Immature natural killer cell (primary cell): Measurements from ENCODE around the gene ZC3HAV1L. TPM values are rescaled to one million over a fixed set of nuclear protein-coding genes. Genes with fewer than 3 reads are reported as not detected.
"Not testable (repeated sequence)": the region's sequence is repeated elsewhere in the genome, so short reads cannot be mapped to it uniquely, and the experiment has no call there.

ENCODE experiments used
- DNase-seq, 3 donors: peaks; one replicate each; pipeline ENCODE4 v3.0.0; 2022; ENCODE audit warnings: mixed read lengths in 1 of 3
- H3K27ac Mint-ChIP-seq, 6 donors: one replicate each; pipeline ENCODE4 v1.8.0; 2020; ENCODE audit warnings: mixed read lengths in 6 of 6, mild to moderate bottlenecking in 5 of 6, inconsistent platforms in 4 of 6, moderate library complexity in 3 of 6
- H3K27me3 Mint-ChIP-seq, 3 donors: one replicate each; pipeline ENCODE4 v1.8.0; 2020 to 2021; ENCODE audit warnings: low read depth in 3 of 3, mild to moderate bottlenecking in 3 of 3, mixed read lengths in 3 of 3, moderate library complexity in 3 of 3, inconsistent platforms in 1 of 3
- H3K36me3 Mint-ChIP-seq, 3 donors: one replicate each; pipeline ENCODE4 v1.8.0; 2020; ENCODE audit warnings: mixed read lengths in 3 of 3, inconsistent platforms in 2 of 3, mild to moderate bottlenecking in 2 of 3
- H3K4me1 Mint-ChIP-seq, 2 donors: one replicate each; pipeline ENCODE4 v1.8.0; 2020; ENCODE audit warnings: inconsistent platforms in 2 of 2, mild to moderate bottlenecking in 2 of 2, mixed read lengths in 2 of 2, moderate library complexity in 1 of 2
- H3K4me3 Mint-ChIP-seq, 5 donors: one replicate each; pipeline ENCODE4 v1.8.0; 2020; ENCODE audit warnings: mild to moderate bottlenecking in 5 of 5, mixed read lengths in 5 of 5, inconsistent platforms in 3 of 5, moderate library complexity in 3 of 5
- H3K9me3 Mint-ChIP-seq, 6 donors: one replicate each; pipeline ENCODE4 v1.8.0; 2020; ENCODE audit warnings: mild to moderate bottlenecking in 6 of 6, mixed read lengths in 6 of 6, inconsistent platforms in 4 of 6, moderate library complexity in 3 of 6
- polyA plus RNA-seq, 3 donors: library from polyadenylated mRNA; unstranded; fragments of 300-500 nt; fragmentation: Illumina TruSeq; gene quantifications; one replicate each; pipeline ENCODE4 v1.2.3, GENCODE V29; 2021

The ZC3HAV1L gene
- polyA plus RNA-seq, 3 donors from 2014 or later, result 0.21 to 0.40 TPM; not detected in 1

- peaks cover 2 to 5% (median 4%) of the 10 kb centered on the region in 3 donors for H3K27me3 Mint-ChIP-seq
- no peak overlapping the region for H3K4me3 Mint-ChIP-seq
- no peak overlapping the region for H3K27ac Mint-ChIP-seq
- no peaks in the 10 kb centered on the region for H3K36me3 Mint-ChIP-seq
- H3K4me1 Mint-ChIP-seq, result peaks cover 1 to 3% of the 10 kb centered on the region in 2 donors
- no peaks in the 10 kb centered on the region for H3K9me3 Mint-ChIP-seq
- no peak for DNase-seq
Measured at GRCh38 chr7:139029353-139029752, 6.5 kb downstream of the ZC3HAV1L start.

DNA sequence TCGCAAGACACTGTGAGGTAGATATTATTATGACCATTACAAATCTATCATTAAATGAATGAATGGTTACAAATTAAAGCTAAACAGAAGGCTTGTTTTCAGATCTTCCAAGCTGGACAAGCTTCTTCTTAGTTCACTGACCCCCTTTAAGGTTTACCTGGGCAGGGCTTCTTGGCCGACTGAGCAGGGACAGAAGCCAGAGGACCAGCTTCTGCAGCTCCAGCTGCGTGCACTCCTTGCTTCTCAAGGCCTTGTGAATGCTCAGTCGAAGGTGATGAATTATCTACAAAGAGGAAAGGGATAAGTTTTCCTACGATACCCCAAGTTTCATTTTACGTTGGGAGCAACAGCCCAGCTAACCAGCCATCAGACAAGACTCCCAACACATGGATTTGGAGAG is 9.3 kb downstream of the ZC3HAV1L start:
- H3K27ac Mint-ChIP-seq, result no peak overlapping the region
- H3K27me3 Mint-ChIP-seq, result no peaks in the 10 kb centered on the region
- H3K36me3 Mint-ChIP-seq, result no peaks in the 10 kb centered on the region
- H3K4me1 Mint-ChIP-seq, result no peaks in the 10 kb centered on the region
- H3K9me3 Mint-ChIP-seq, result no peaks in the 10 kb centered on the region
- DNase-seq, result no peak
- no peak overlapping the region for H3K4me3 Mint-ChIP-seq

GRCh38 chr7:139025861-139026260 is 10.0 kb downstream of the ZC3HAV1L start:
- not testable (repeated sequence) for H3K9me3 Mint-ChIP-seq, H3K4me3 Mint-ChIP-seq, H3K4me1 Mint-ChIP-seq, H3K27me3 Mint-ChIP-seq, DNase-seq, H3K36me3 Mint-ChIP-seq, H3K27ac Mint-ChIP-seq

DNA sequence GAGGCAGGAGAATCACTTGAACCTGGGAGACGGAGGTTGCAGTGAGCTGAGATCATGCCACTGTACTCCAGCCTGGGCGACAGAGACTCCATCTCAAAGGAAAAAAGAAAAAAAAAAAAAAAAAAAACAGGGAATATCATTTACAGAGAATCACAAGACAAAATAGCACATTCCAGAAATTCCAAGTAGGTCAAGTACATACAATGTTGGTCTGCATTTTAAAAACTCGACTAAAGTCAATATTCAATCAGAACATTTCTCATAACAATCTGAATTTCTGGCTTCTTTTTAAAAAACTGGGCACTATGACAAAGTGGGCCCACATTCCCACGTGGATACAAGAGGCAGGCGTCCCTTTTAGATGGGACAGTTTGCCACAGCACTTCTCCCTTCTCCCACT is 12.8 kb downstream of the ZC3HAV1L start:
- Mint-ChIP-seq H3K27me3 (peaks cover 0 to 3% (median 0%) of the 10 kb centered on the region in 3 donors), H3K36me3 (no peaks in the 10 kb centered on the region), H3K4me1 (no peaks in the 10 kb centered on the region), H3K4me3 (no peak overlapping the region), H3K27ac (no peak overlapping the region), H3K9me3 (no peaks in the 10 kb centered on the region)
- no peak for DNase-seq

DNA sequence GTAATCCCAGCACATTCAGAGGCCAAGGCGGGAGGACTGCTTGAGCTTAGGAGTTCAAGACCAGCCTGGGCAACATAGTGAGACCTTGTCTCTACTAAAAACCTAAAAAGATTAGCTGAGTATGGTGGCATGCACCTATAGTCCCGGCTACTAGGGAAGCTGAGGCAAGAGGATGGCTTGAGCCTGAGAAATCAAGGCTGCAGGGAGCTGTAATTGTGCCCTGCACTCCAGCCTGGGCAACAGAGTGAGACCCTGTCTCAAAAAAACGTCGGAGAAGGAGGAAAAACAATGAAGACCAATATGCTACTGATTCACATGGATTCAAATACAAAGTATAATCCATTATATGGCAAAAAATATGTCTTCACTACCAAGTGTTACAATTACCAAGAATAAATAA is 13.6 kb downstream of the ZC3HAV1L start:
- peaks cover 0 to 2% of the 10 kb centered on the region in 2 donors for H3K4me1 Mint-ChIP-seq
- H3K27ac Mint-ChIP-seq, result no peak overlapping the region
- no peaks in the 10 kb centered on the region for H3K36me3 Mint-ChIP-seq
- H3K4me3 Mint-ChIP-seq, result no peak overlapping the region
- no peak for DNase-seq
- peaks cover 0 to 3% (median 0%) of the 10 kb centered on the region in 3 donors for H3K27me3 Mint-ChIP-seq
- no peaks in the 10 kb centered on the region for H3K9me3 Mint-ChIP-seq

DNA sequence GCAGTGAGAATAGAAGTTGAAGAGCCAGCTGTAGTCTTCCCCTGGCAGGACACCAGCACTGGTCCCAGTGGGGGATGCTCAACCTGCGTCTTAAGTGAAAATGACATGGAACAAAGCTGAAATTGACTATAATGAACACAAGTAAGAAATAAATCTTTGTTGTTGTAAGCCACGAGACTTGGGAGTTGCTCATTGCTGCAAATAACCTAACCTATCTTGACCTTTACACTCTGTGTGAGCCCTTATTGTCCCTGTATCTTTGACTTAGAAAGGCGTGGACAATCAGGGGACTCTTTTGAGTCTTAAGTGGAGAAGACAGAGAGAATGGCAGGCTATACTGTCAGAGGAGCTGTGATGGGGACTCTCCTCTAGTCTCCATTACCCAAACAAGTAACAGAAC is 16.9 kb downstream of the ZC3HAV1L start:
- Mint-ChIP-seq H3K36me3 (no peaks in the 10 kb centered on the region), H3K9me3 (no peaks in the 10 kb centered on the region), H3K4me1 (peaks cover 0 to 4% of the 10 kb centered on the region in 2 donors), H3K27me3 (peaks cover 0 to 4% (median 2%) of the 10 kb centered on the region in 3 donors), H3K4me3 (no peak overlapping the region), H3K27ac (no peak overlapping the region)
- no peak for DNase-seq

DNA sequence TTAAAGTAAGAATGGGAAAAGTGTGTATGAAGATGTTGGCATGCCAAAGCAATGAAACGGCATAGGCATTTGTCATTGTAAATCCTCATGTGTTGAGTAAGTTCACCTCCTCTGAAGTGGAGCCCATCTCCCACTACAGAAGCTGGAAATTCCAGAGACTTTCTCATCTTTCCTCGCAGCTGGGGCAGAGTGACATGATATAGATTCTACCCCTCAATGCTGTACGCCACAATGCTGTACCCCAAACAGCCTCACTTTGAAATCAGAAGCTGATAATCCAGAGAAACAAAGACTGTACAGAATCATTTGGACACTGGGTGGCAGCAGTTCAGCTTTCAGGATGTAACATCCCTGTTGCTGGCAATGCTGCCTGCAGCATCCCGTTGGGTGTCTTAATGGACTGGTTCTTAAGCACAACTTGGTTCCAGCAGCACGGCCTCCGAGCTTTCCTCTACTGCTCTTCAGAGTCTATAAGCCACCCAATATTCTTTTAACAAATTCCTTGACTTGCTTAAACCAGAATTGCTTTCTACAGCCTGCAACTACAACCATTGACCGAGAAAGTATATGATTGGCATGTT is 18.8 kb downstream of the ZC3HAV1L start:
- peak; percentile 53 to 67 (median 60) for DNase-seq

GRCh38 chr7:139011373-139011772 is 24.5 kb downstream of the ZC3HAV1L start:
- H3K9me3 Mint-ChIP-seq, result no peaks in the 10 kb centered on the region
- H3K27ac Mint-ChIP-seq, result no peak overlapping the region
- H3K4me1 Mint-ChIP-seq, result no peaks in the 10 kb centered on the region
- no peak overlapping the region for H3K4me3 Mint-ChIP-seq
- peaks cover 0 to 6% (median 3%) of the 10 kb centered on the region in 3 donors for H3K27me3 Mint-ChIP-seq
- DNase-seq, result no peak
- no peaks in the 10 kb centered on the region for H3K36me3 Mint-ChIP-seq

More for the DNA sequence above, 18.8 kb downstream of the ZC3HAV1L start:
- Mint-ChIP-seq H3K9me3 (no peaks in the 10 kb centered on the region), H3K4me1 (peaks cover 0 to 4% of the 10 kb centered on the region in 2 donors), H3K4me3 (no peak overlapping the region), H3K36me3 (no peaks in the 10 kb centered on the region), H3K27ac (no peak overlapping the region), H3K27me3 (peaks cover 0 to 4% (median 2%) of the 10 kb centered on the region in 3 donors)

DNA sequence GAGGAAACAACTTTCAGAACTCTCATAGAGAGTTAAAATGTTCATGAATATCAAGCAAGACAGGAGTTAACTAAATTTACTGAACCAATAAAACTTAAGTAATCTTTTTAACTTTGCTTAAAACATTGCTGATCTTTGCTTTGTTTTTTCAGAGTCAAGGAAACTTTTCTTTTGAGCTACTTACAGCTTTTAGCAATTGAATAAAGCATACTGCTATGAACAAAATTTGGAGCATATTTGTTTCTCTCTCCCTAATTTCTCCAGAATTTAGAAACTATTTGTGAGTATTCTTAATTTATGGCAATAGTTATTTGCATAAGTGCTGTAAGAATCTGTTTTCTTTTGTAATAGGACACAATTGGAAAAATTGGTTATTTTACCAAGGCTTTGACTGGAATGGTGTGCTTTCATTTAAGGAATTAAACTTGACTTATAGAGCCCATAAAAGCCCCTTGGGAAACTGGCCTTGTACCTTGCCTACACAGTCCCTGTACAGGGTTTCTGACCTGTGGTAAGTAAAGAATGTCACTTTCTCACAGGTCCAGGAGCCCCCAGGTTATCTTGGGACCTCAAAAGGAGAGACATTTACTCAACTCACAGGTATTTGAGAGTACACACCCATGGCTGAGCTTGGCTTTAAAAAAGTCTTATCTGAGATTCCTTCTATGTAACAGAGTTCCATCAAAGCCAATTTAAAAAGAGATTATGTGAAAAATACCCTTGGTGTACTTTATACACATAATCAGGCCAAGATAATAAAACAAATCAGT is 31.3 kb downstream of the ZC3HAV1L start:
- no peak overlapping the region for H3K27ac Mint-ChIP-seq
- DNase-seq, result no peak
- H3K9me3 Mint-ChIP-seq, result peaks cover 0 to 12% (median 2%) of the 10 kb centered on the region in 6 donors
- no peaks in the 10 kb centered on the region for H3K4me1 Mint-ChIP-seq
- peaks cover 0 to 7% (median 0%) of the 10 kb centered on the region in 3 donors for H3K36me3 Mint-ChIP-seq
- H3K4me3 Mint-ChIP-seq, result no peak overlapping the region
- peaks cover 0 to 5% (median 2%) of the 10 kb centered on the region in 3 donors for H3K27me3 Mint-ChIP-seq

- H3K4me1 Mint-ChIP-seq, result no peaks in the 10 kb centered on the region
- no peak for DNase-seq
Measured at GRCh38 chr7:138999414-138999813, 36.4 kb downstream of the ZC3HAV1L start.

GRCh38 chr7:138992052-138992531 is 43.8 kb downstream of the ZC3HAV1L start:
- H3K27ac Mint-ChIP-seq, result no peak overlapping the region
- H3K27me3 Mint-ChIP-seq, result peaks cover 0 to 16% (median 6%) of the 10 kb centered on the region in 3 donors
- peaks cover 0 to 5% (median 1%) of the 10 kb centered on the region in 6 donors for H3K9me3 Mint-ChIP-seq
- peaks cover 0 to 9% (median 0%) of the 10 kb centered on the region in 3 donors for H3K36me3 Mint-ChIP-seq
- no peak overlapping the region for H3K4me3 Mint-ChIP-seq
- H3K4me1 Mint-ChIP-seq, result no peaks in the 10 kb centered on the region
- DNase-seq, result no peak

More at GRCh38 chr7:138999414-138999813, 36.4 kb downstream of the ZC3HAV1L start:
- H3K9me3 Mint-ChIP-seq, result peaks cover 0 to 8% (median 2%) of the 10 kb centered on the region in 6 donors
- H3K27me3 Mint-ChIP-seq, result peaks cover 0 to 7% (median 0%) of the 10 kb centered on the region in 3 donors
- H3K27ac Mint-ChIP-seq, result no peak overlapping the region
- no peaks in the 10 kb centered on the region for H3K36me3 Mint-ChIP-seq
- H3K4me3 Mint-ChIP-seq, result no peak overlapping the region

GRCh38 chr7:138987686-138988085 is 48.2 kb downstream of the ZC3HAV1L start:
- H3K27ac Mint-ChIP-seq, result no peak overlapping the region
- H3K9me3 Mint-ChIP-seq, result peaks cover 0 to 5% (median 1%) of the 10 kb centered on the region in 6 donors
- peaks cover 0 to 16% (median 7%) of the 10 kb centered on the region in 3 donors for H3K27me3 Mint-ChIP-seq
- peaks cover 0 to under 1% of the 10 kb centered on the region in 2 donors for H3K4me1 Mint-ChIP-seq
- no peak for DNase-seq
- peaks cover 0 to 9% (median 0%) of the 10 kb centered on the region in 3 donors for H3K36me3 Mint-ChIP-seq
- no peak overlapping the region for H3K4me3 Mint-ChIP-seq

GRCh38 chr7:138982204-138982623 is 53.6 kb downstream of the ZC3HAV1L start:
- H3K4me3 Mint-ChIP-seq, result peak overlapping the region; percentile 55 to 79 (median 71)
- H3K36me3 Mint-ChIP-seq, result no peaks in the 10 kb centered on the region
- peak overlapping the region in 1 of 6 donors; percentile 30 for H3K27ac Mint-ChIP-seq
- H3K9me3 Mint-ChIP-seq, result no peaks in the 10 kb centered on the region
- DNase-seq, result no peak
- peaks cover 12 to 19% of the 10 kb centered on the region in 2 donors for H3K4me1 Mint-ChIP-seq
- H3K27me3 Mint-ChIP-seq, result peaks cover 18 to 22% (median 22%) of the 10 kb centered on the region in 3 donors
